Breast epithelium (tissue), 3 donors: ENCODE data around the gene MICAL2.

Experiments used
- POLR2A ChIP-seq: fragments of 450-650 bp; IDR thresholded peaks from one replicate; pipeline ENCODE4 v1.6.1; 2016; ENCODE audit warnings: antibody characterized with exemption, mild to moderate bottlenecking, moderate library complexity
- POLR2AphosphoS5 ChIP-seq, 3 donors: sonication (generic); formaldehyde crosslinking; IDR thresholded peaks; one replicate each; pipeline ENCODE4 v1.6.1; 2017; ENCODE audit warnings: antibody characterized with exemption in 3 of 3
- TF ChIP-seq, protein P1 (sequence below), 3 donors: fragments of 450-650 bp; IDR thresholded peaks; one replicate each; pipeline ENCODE4 v1.5.1; 2016 to 2017; ENCODE audit warnings: antibody characterized with exemption in 3 of 3, mild to moderate bottlenecking in 3 of 3, moderate library complexity in 3 of 3

DNA sequence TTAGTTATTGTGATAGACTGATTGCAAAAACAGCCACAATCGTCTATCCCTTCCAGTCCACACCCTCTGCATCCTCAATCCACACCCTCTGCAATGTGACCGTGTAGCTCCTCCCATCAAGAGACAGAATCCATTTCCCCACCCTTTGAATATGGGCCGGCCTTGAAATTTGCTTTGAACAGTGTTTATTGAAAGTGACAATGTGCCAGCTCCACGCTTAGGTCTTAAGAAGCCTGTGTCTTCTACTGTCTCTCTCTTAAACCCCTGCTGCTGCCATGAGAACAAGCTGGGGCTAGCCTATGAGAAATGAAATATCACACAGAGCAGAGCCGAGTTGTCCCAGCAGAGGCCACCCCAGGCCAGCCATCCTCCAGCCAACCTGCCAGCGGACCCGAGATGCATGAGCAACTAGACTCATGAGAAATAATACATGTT is 22.3 kb upstream of the MICAL2 start:
- no peak for TF ChIP-seq POLR2AphosphoS5 (IDR thresholded peaks at IDR 0.05)
- TF ChIP-seq, protein P1, sequence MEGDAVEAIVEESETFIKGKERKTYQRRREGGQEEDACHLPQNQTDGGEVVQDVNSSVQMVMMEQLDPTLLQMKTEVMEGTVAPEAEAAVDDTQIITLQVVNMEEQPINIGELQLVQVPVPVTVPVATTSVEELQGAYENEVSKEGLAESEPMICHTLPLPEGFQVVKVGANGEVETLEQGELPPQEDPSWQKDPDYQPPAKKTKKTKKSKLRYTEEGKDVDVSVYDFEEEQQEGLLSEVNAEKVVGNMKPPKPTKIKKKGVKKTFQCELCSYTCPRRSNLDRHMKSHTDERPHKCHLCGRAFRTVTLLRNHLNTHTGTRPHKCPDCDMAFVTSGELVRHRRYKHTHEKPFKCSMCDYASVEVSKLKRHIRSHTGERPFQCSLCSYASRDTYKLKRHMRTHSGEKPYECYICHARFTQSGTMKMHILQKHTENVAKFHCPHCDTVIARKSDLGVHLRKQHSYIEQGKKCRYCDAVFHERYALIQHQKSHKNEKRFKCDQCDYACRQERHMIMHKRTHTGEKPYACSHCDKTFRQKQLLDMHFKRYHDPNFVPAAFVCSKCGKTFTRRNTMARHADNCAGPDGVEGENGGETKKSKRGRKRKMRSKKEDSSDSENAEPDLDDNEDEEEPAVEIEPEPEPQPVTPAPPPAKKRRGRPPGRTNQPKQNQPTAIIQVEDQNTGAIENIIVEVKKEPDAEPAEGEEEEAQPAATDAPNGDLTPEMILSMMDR (IDR thresholded peaks at IDR 0.05) = peak in 2 of 3 donors; percentile 20 to 36
- no peak for TF ChIP-seq POLR2A
